Mesenteric fat pad (tissue), 1 donor: ENCODE data around the gene CMTM7. TPM values are rescaled to one million over a fixed set of nuclear protein-coding genes. Genes with fewer than 3 reads are reported as not detected.
"Not testable (repeated sequence)": the region's sequence is repeated elsewhere in the genome, so short reads cannot be mapped to it uniquely, and the experiment has no call there.

Source experiments
- DNase-seq: peaks from one replicate; pipeline ENCODE4 v3.0.0-alpha.2; 2020; ENCODE audit warnings: low spot score
- total RNA-seq: library from RNA; stranded (reverse); fragmentation: NEBNext Ultra II Directional; extraction: Animal tissue kit (Norgen Biotek cat#: 25700); gene quantifications from one replicate; pipeline ENCODE4 v1.2.1, GENCODE V29; 2021
- donor health status: DM: yes; HTN: yes; CAD: no.

The CMTM7 gene
- total RNA-seq, 1 donor from 2014 or later, result 33.8 TPM

- DNase-seq, result peak; percentile 57
These were observed 64.9 kb downstream of the CMTM7 start for GRCh38 chr3:32456429-32457130.

- DNase-seq, result no peak
These were observed 66.4 kb downstream of the CMTM7 start for GRCh38 chr3:32457971-32458471.

- DNase-seq, result no peak
These were observed 67.8 kb downstream of the CMTM7 start for GRCh38 chr3:32459450-32459849.

- no peak for DNase-seq
These were observed 68.5 kb downstream of the CMTM7 start for GRCh38 chr3:32460031-32460749.

GRCh38 chr3:32460817-32461496, 69.3 kb downstream of the CMTM7 start:
- DNase-seq, result not testable (repeated sequence)

GRCh38 chr3:32462191-32462986, 70.7 kb downstream of the CMTM7 start:
- not testable (repeated sequence) for DNase-seq

- DNase-seq, result not testable (repeated sequence)
These were observed 71.8 kb downstream of the CMTM7 start for GRCh38 chr3:32463415-32463814.

- DNase-seq, result not testable (repeated sequence)
These were observed 73.1 kb downstream of the CMTM7 start for GRCh38 chr3:32464726-32465125.

- not testable (repeated sequence) for DNase-seq
These were observed 75.2 kb downstream of the CMTM7 start for GRCh38 chr3:32466808-32467207.

GRCh38 chr3:32467333-32468070, 75.8 kb downstream of the CMTM7 start:
- peak; percentile 95 for DNase-seq

- DNase-seq, result no peak
These were observed 77.7 kb downstream of the CMTM7 start for GRCh38 chr3:32469151-32469874.

- no peak for DNase-seq
These were observed 78.7 kb downstream of the CMTM7 start for GRCh38 chr3:32470362-32470761.

- no peak for DNase-seq
These were observed 79.6 kb downstream of the CMTM7 start for GRCh38 chr3:32471246-32471645.

- not testable (repeated sequence) for DNase-seq
These were observed 80.5 kb downstream of the CMTM7 start for GRCh38 chr3:32472151-32472550.

- DNase-seq, result no peak
These were observed 82.5 kb downstream of the CMTM7 start for GRCh38 chr3:32474201-32474600.

- DNase-seq, result no peak
These were observed 89.0 kb downstream of the CMTM7 start for GRCh38 chr3:32480604-32481003.

- no peak for DNase-seq
These were observed 90.4 kb downstream of the CMTM7 start for GRCh38 chr3:32481791-32482631.

GRCh38 chr3:32482693-32483092, 91.0 kb downstream of the CMTM7 start:
- DNase-seq, result no peak

- no peak for DNase-seq
These were observed 92.1 kb downstream of the CMTM7 start for GRCh38 chr3:32483772-32484171.
